HCT116 (cell line): Measurements from ENCODE around the gene ABCB10. TPM values are rescaled to one million over a fixed set of nuclear protein-coding genes. Genes with fewer than 3 reads are reported as not detected.

Source experiments
- ATAC-seq: fragments of 200-7000 bp; cut with Tn5 transposase; 2 replicates; pipeline ENCODE4 v1.9.1; 2020; ENCODE audit warnings: mild to moderate bottlenecking, moderate library complexity
- BruUV-seq: library from RNA; stranded (reverse); fragments of 400-500 nt; replicated peaks from 2 replicates; lab custom pipeline; 2021; lab: Mats Ljungman, UMichigan
- CTCF ChIA-PET: fragments of 300-600 bp; sonication (Branson Sonifier 250); formaldehyde crosslinking; loops from one replicate; lab custom pipeline; 2021; ENCODE audit warnings: antibody characterized with exemption; lab: Charles Lee
- POLR2A ChIA-PET: fragments of 300-600, 350-600 bp; sonication (Branson Sonifier 250); formaldehyde crosslinking; loops from one replicate; lab custom pipeline; 2021; ENCODE audit warnings: antibody characterized with exemption; lab: Charles Lee
- RAD21 ChIA-PET, 2 experiments: fragments of 300-600 bp; sonication (Branson Sonifier 250); formaldehyde crosslinking; loops; one replicate each; lab custom pipeline; 2023; ENCODE audit warnings: low total read pairs in 2 of 2; ENCODE audit not compliant: uncharacterized antibody in 2 of 2, unreplicated experiment in 2 of 2, low non-redundant PET in 1 of 2; lab: Charles Lee
- DNase-seq: peaks from one replicate; pipeline ENCODE4 v3.0.0-alpha.2; 2010; ENCODE audit warnings: low read depth, low spot score
- H2AFZ ChIP-seq: fragments of 200-600 bp; shearing (Covaris generic), sonication (generic); 2 replicates; pipeline ENCODE4 v1.6.1; 2017; ENCODE audit warnings: low read depth, mixed run types, mixed read lengths, antibody characterized with exemption, low read length; ENCODE audit not compliant: poor library complexity, severe bottlenecking
- H3K27ac ChIP-seq: 2 replicates; pipeline ENCODE4 v1.5.1; 2012; ENCODE audit warnings: low read depth, low read length
- H3K27me3 ChIP-seq: fragments of 200-600 bp; sonication (generic); 2 replicates; pipeline ENCODE4 v1.6.1; 2016; ENCODE audit warnings: mixed run types, low read length, mixed read lengths; ENCODE audit not compliant: insufficient read depth
- H3K36me3 ChIP-seq, 2 experiments: fragments of 200-500 bp in 1 of 2; fragments of 200-600 bp in 1 of 2; sonication (Bioruptor generic) in 1 of 2; sonication (generic) in 1 of 2; 2 replicates each; pipeline versions ENCODE4 v1.5.1 to v1.6.1; 2014 to 2016; ENCODE audit warnings: low read length in 2 of 2, inconsistent platforms in 1 of 2, mixed read lengths in 1 of 2, mixed run types in 1 of 2; ENCODE audit not compliant: insufficient read depth in 2 of 2, control insufficient read depth in 1 of 2
- H3K4me1 ChIP-seq, 2 experiments: fragments of 200-600 bp in 1 of 2; sonication (generic) in 1 of 2; 2 replicates each; pipeline versions ENCODE4 v1.5.1 to v1.6.1; 2012 to 2017; ENCODE audit warnings: low read length in 2 of 2, inconsistent platforms in 1 of 2, mild to moderate bottlenecking in 1 of 2, mixed read lengths in 1 of 2, mixed run types in 1 of 2, moderate library complexity in 1 of 2; ENCODE audit not compliant: insufficient read depth in 2 of 2, control insufficient read depth in 1 of 2
- H3K4me2 ChIP-seq: fragments of 200-600 bp; sonication (generic); 2 replicates; pipeline ENCODE4 v1.6.1; 2017; ENCODE audit warnings: mixed run types, low read length, mixed read lengths
- H3K4me3 ChIP-seq, 2 experiments: fragments of 200-600 bp in 1 of 2; sonication (generic) in 1 of 2; replicated peaks in 1 of 2; 2 replicates each; pipeline ENCODE4 v1.5.1; 2011 to 2016; ENCODE audit warnings: low read length in 2 of 2, control low read depth in 1 of 2, low read depth in 1 of 2, mild to moderate bottlenecking in 1 of 2, mixed read lengths in 1 of 2, mixed run types in 1 of 2
- H3K79me2 ChIP-seq: fragments of 200-600 bp; sonication (generic); 2 replicates; pipeline ENCODE4 v1.6.1; 2017; ENCODE audit warnings: mild to moderate bottlenecking, mixed run types, low read length, moderate library complexity, mixed read lengths; ENCODE audit not compliant: insufficient read depth
- H3K9ac ChIP-seq: fragments of 200-600 bp; sonication (generic); 2 replicates; pipeline ENCODE4 v1.6.1; 2016; ENCODE audit warnings: low read length, mixed read lengths
- H3K9me2 ChIP-seq: fragments of 200-600 bp; sonication (generic), shearing (Covaris generic); 2 replicates; pipeline ENCODE4 v1.6.1; 2017; ENCODE audit warnings: mixed run types, mild to moderate bottlenecking, moderate library complexity; ENCODE audit not compliant: insufficient read depth
- H3K9me3 ChIP-seq, 2 experiments: fragments of 200-500 bp in 1 of 2; fragments of 200-600 bp in 1 of 2; sonication (Bioruptor generic) in 1 of 2; sonication (generic) in 1 of 2; 2 replicates each; pipeline ENCODE4 v1.6.1; 2014 to 2017; ENCODE audit warnings: low read length in 2 of 2, mixed read lengths in 2 of 2, inconsistent platforms in 1 of 2, low read depth in 1 of 2, mild to moderate bottlenecking in 1 of 2, mixed run types in 1 of 2, moderate library complexity in 1 of 2; ENCODE audit not compliant: control insufficient read depth in 1 of 2, insufficient read depth in 1 of 2
- H4K20me1 ChIP-seq: fragments of 200-600 bp; sonication (generic), shearing (Covaris generic); 2 replicates; pipeline ENCODE4 v1.6.1; 2017; ENCODE audit warnings: mixed run types, mild to moderate bottlenecking, moderate library complexity; ENCODE audit not compliant: insufficient read depth
- CBX3 ChIP-seq: IDR thresholded peaks from 2 replicates; pipeline ENCODE4 v1.6.1; 2012; ENCODE audit warnings: low read depth
- CEBPB ChIP-seq: IDR thresholded peaks from 2 replicates; pipeline ENCODE4 v1.6.1; 2012; ENCODE audit warnings: low read depth
- CTCF ChIP-seq, 3 experiments: fragments of 200-600 bp in 1 of 3; sonication (generic) in 1 of 3; IDR thresholded peaks in 2 of 3; conservative IDR thresholded peaks in 1 of 3; 2 replicates each; pipeline ENCODE4 v1.5.1; 2012 to 2017; ENCODE audit warnings: low read depth in 2 of 3, low read length in 2 of 3, antibody characterized with exemption in 1 of 3, borderline replicate concordance in 1 of 3, control low read depth in 1 of 3, mild to moderate bottlenecking in 1 of 3, mixed read lengths in 1 of 3, mixed run types in 1 of 3, moderate library complexity in 1 of 3; ENCODE audit not compliant: insufficient read depth in 1 of 3
- ELF1 ChIP-seq: IDR thresholded peaks from 2 replicates; pipeline ENCODE4 v1.6.1; 2012; ENCODE audit warnings: low read depth, borderline replicate concordance
- EZH2phosphoT487 ChIP-seq: fragments of 200-600 bp; IDR thresholded peaks from 2 replicates; pipeline ENCODE4 v1.6.1; 2018; ENCODE audit warnings: antibody characterized with exemption, borderline replicate concordance
- FOSL1 ChIP-seq: IDR thresholded peaks from 2 replicates; pipeline ENCODE4 v1.6.1; 2012; ENCODE audit warnings: low read depth
- REST ChIP-seq: IDR thresholded peaks from 2 replicates; pipeline ENCODE4 v1.6.1; 2012; ENCODE audit warnings: low read depth
- SP1 ChIP-seq: IDR thresholded peaks from 2 replicates; pipeline ENCODE4 v1.6.1; 2012; ENCODE audit warnings: low read depth
- SRF ChIP-seq: IDR thresholded peaks from 2 replicates; pipeline ENCODE4 v1.6.1; 2012; ENCODE audit warnings: low read depth
- YY1 ChIP-seq: IDR thresholded peaks from 2 replicates; pipeline ENCODE4 v1.6.1; 2011; ENCODE audit warnings: low read length, low read depth, moderate library complexity, mild to moderate bottlenecking; ENCODE audit not compliant: insufficient replicate concordance; ENCODE audit errors: extremely low read depth
- ZBTB33 ChIP-seq: IDR thresholded peaks from 2 replicates; pipeline ENCODE4 v1.6.1; 2011; ENCODE audit warnings: mild to moderate bottlenecking, low read length, moderate library complexity; ENCODE audit not compliant: insufficient replicate concordance; ENCODE audit errors: extremely low read depth
- intact Hi-C: fragments of 100-400 bp; cut with micrococcal nuclease; formaldehyde crosslinking; loops from 2 replicates; pipeline ENCODE4 v1.10.0; 2022
- total RNA-seq: library from RNA; stranded (reverse); gene quantifications from one replicate; pipeline ENCODE4 v1.2.1, GENCODE V29; 2021; ENCODE audit not compliant: unreplicated experiment

The ABCB10 gene
- total RNA-seq, 1 experiment from 2014 or later = 20.3 TPM

DNA sequence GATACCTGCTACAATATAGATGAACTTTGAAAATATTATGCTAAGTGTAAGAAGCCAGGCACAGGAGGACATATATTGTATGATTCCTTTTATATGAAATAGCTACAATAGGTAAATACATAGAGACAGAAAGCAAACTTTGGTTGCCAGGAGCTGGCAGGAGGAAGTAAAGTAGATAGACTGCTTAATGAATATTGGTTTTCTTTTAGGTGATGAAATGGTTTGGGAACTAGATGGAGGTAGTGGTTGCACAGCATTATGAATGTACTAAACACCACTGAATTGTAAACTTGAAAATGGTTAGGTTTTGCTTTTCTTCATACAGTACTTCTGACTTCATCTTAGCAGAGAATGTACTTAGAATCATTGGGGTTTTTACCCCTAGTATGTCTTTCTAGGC lies 21.5 kb downstream of the ABCB10 start:
- H3K4me2 ChIP-seq = no peak overlapping the region
- no peaks in the 10 kb centered on the region for H4K20me1 ChIP-seq
- no peak overlapping the region for H3K27ac ChIP-seq
- no peaks in the 10 kb centered on the region for H3K9me3 ChIP-seq
- intact Hi-C loops = no loop called here
- no peaks in the 10 kb centered on the region for H3K4me1 ChIP-seq
- no TSS peak for BruUV-seq
- ATAC-seq (no peak), DNase-seq (no peak)
- ChIA-PET RAD21 (no interaction called here), CTCF (no interaction called here), POLR2A (no interaction called here)
- H3K9ac ChIP-seq = no peak overlapping the region
- no peak overlapping the region for H3K4me3 ChIP-seq
- H3K9me2 ChIP-seq = no peaks in the 10 kb centered on the region
- TF ChIP-seq CEBPB (no peak), SP1 (no peak), CBX3 (no peak), SRF (no peak), YY1 (no peak), REST (no peak), CTCF (IDR thresholded peaks at IDR 0.05 in 2 of 3, conservative IDR thresholded peaks at IDR 0.05 in 1 of 3; ENCODE audit: borderline replicate concordance in 1 of 3, insufficient read depth in 1 of 3, low read depth in 2 of 3, low read length in 2 of 3) (no peak), EZH2phosphoT487 (no peak), FOSL1 (no peak), ZBTB33 (no peak), ELF1 (no peak)
- no peaks in the 10 kb centered on the region for H3K79me2 ChIP-seq
- H3K36me3 ChIP-seq = peaks cover 6 to 14% of the 10 kb centered on the region in 2 experiments
- H2AFZ ChIP-seq = no peak overlapping the region
- H3K27me3 ChIP-seq = no peaks in the 10 kb centered on the region
